Endothelial cell of umbilical vein (primary cell): Measurements from ENCODE around the gene MAP3K10. TPM values are rescaled to one million over a fixed set of nuclear protein-coding genes. Genes with fewer than 3 reads are reported as not detected.

Experiments used
- BruUV-seq: library from RNA; stranded (reverse); fragments of 400-500 nt; replicated peaks from 2 replicates; lab custom pipeline; 2021; lab: Mats Ljungman, UMichigan
- CTCF ChIA-PET: fragments of 300-600, 350-600 bp; sonication (Branson Sonifier 250); formaldehyde crosslinking; loops from one replicate; lab custom pipeline; 2021; ENCODE audit warnings: antibody characterized with exemption, inconsistent platforms; lab: Charles Lee
- POLR2A ChIA-PET: fragments of 300-600, 350-600 bp; sonication (Branson Sonifier 250); formaldehyde crosslinking; loops from one replicate; lab custom pipeline; 2021; ENCODE audit warnings: antibody characterized with exemption, inconsistent platforms; lab: Charles Lee
- DNase-seq: peaks from one replicate; pipeline ENCODE4 v3.0.0-alpha.2; 2011; ENCODE audit warnings: low read depth, low spot score
- FAIRE-seq: peaks from 2 replicates; lab custom pipeline; 2011; peaks lifted over from hg19 to GRCh38; lab: Jason Lieb, UNC
- H2AFZ ChIP-seq: 2 replicates; pipeline ENCODE4 v1.6.0; 2012; ENCODE audit warnings: low read depth, low read length, control low read depth, inconsistent platforms
- H3K27ac ChIP-seq: 2 replicates; pipeline ENCODE4 v1.5.1; 2011; ENCODE audit warnings: low read depth, mild to moderate bottlenecking, control low read depth, low read length, moderate library complexity; ENCODE audit not compliant: insufficient read depth
- H3K27me3 ChIP-seq, 2 experiments: 2 replicates each; pipeline versions ENCODE4 v1.6.0 to v1.6.1; 2011; ENCODE audit warnings: low read length in 2 of 2, mixed read lengths in 1 of 2; ENCODE audit not compliant: control insufficient read depth in 2 of 2, insufficient read depth in 2 of 2
- H3K36me3 ChIP-seq, 2 experiments: 2 replicates in 1 of 2; 3 replicates in 1 of 2; pipeline ENCODE4 v1.5.1; 2011; ENCODE audit warnings: low read length in 2 of 2, mild to moderate bottlenecking in 1 of 2, moderate library complexity in 1 of 2; ENCODE audit not compliant: control insufficient read depth in 2 of 2, insufficient read depth in 2 of 2; ENCODE audit errors: extremely low read depth in 1 of 2
- H3K4me1 ChIP-seq: 3 replicates; pipeline ENCODE4 v1.5.1; 2011; ENCODE audit warnings: mild to moderate bottlenecking, low read length; ENCODE audit not compliant: control insufficient read depth, insufficient read depth; ENCODE audit errors: extremely low read depth
- H3K4me2 ChIP-seq: 2 replicates; pipeline ENCODE4 v1.6.1; 2011; ENCODE audit warnings: low read length, control low read depth, mixed read lengths; ENCODE audit not compliant: insufficient read depth
- H3K4me3 ChIP-seq, 3 experiments: fragments of 200-600 bp in 1 of 3; sonication (generic), shearing (Covaris generic) in 1 of 3; replicated peaks in 1 of 3; 2 replicates each; pipeline ENCODE4 v1.5.1; 2011 to 2016; ENCODE audit warnings: control low read depth in 3 of 3, low read length in 3 of 3, mild to moderate bottlenecking in 2 of 3, inconsistent platforms in 1 of 3, low read depth in 1 of 3, moderate library complexity in 1 of 3; ENCODE audit not compliant: insufficient read depth in 1 of 3
- H3K79me2 ChIP-seq: 2 replicates; pipeline ENCODE4 v1.6.0; 2012; ENCODE audit warnings: low read length, inconsistent platforms; ENCODE audit not compliant: control insufficient read depth, insufficient read depth
- H3K9ac ChIP-seq: replicated peaks from 2 replicates; pipeline ENCODE3; 2011; ENCODE audit warnings: low read length, control low read depth; ENCODE audit not compliant: insufficient read depth; ENCODE audit errors: extremely low read depth
- H3K9me1 ChIP-seq: replicated peaks from 3 replicates; pipeline ENCODE4 v1.6.0; 2011; ENCODE audit warnings: mild to moderate bottlenecking, low read length; ENCODE audit not compliant: control insufficient read depth, insufficient read depth; ENCODE audit errors: extremely low read depth
- H3K9me3 ChIP-seq: replicated peaks from 2 replicates; pipeline ENCODE4 v1.5.1; 2012; ENCODE audit warnings: low read length, inconsistent platforms; ENCODE audit not compliant: control insufficient read depth, insufficient read depth
- H4K20me1 ChIP-seq: replicated peaks from 2 replicates; pipeline ENCODE3; 2011; ENCODE audit warnings: mild to moderate bottlenecking, low read length; ENCODE audit not compliant: control insufficient read depth, insufficient read depth; ENCODE audit errors: extremely low read depth
- CTCF ChIP-seq, 2 donors: IDR thresholded peaks; 1 replicate in 1 of 2; 2 replicates in 1 of 2; pipeline ENCODE4 v1.5.1; 2011; ENCODE audit warnings: low read length in 2 of 2, mild to moderate bottlenecking in 2 of 2, moderate library complexity in 2 of 2, control low read depth in 1 of 2, inconsistent platforms in 1 of 2, low read depth in 1 of 2; ENCODE audit not compliant: insufficient read depth in 1 of 2; ENCODE audit errors: extremely low read depth in 1 of 2
- EZH2 ChIP-seq: IDR thresholded peaks from 2 replicates; pipeline ENCODE4 v1.6.1; 2012; ENCODE audit warnings: borderline replicate concordance, low read depth, mild to moderate bottlenecking, moderate library complexity, low read length, inconsistent platforms; ENCODE audit not compliant: severe bottlenecking
- FOS ChIP-seq: IDR thresholded peaks from 2 replicates; pipeline ENCODE4 v1.6.1; 2011; ENCODE audit warnings: mild to moderate bottlenecking, low read length, moderate library complexity, borderline replicate concordance; ENCODE audit not compliant: insufficient read depth
- GATA2 ChIP-seq: IDR thresholded peaks from 2 replicates; pipeline ENCODE4 v1.7.0; 2011; ENCODE audit warnings: low read depth, mild to moderate bottlenecking, moderate library complexity, mixed read lengths, low read length; ENCODE audit not compliant: insufficient read length, insufficient read depth
- JUN ChIP-seq: IDR thresholded peaks from 2 replicates; pipeline ENCODE4 v1.6.1; 2011; ENCODE audit warnings: borderline replicate concordance, low read depth; ENCODE audit not compliant: insufficient read length, insufficient read depth
- MAX ChIP-seq: IDR thresholded peaks from 2 replicates; pipeline ENCODE4 v1.6.1; 2011; ENCODE audit not compliant: insufficient read depth, insufficient read length
- MYC ChIP-seq: IDR thresholded peaks from one replicate; pipeline ENCODE4 v1.6.1; 2011; ENCODE audit warnings: mild to moderate bottlenecking, low read depth, low read length
- POLR2A ChIP-seq: IDR thresholded peaks from 2 replicates; pipeline ENCODE4 v1.6.1; 2012; ENCODE audit warnings: low read depth, mild to moderate bottlenecking, control low read depth, low read length
- POLR2AphosphoS5 ChIP-seq: IDR thresholded peaks from 2 replicates; pipeline ENCODE4 v1.6.1; 2012; ENCODE audit warnings: low read depth, mild to moderate bottlenecking, control low read depth, low read length, moderate library complexity; ENCODE audit not compliant: insufficient read depth
- dilution Hi-C: fragments of 300-500 bp; cut with MboI; formaldehyde crosslinking; loops from one replicate; pipeline ENCODE4 v1.15.0; 2019; ENCODE audit warnings: low sequenced_read_pairs; ENCODE audit not compliant: extremely low pct_ligation_motif_present
- intact Hi-C: fragments of 100-400 bp; cut with micrococcal nuclease; formaldehyde crosslinking; loops from one replicate; pipeline ENCODE4 v1.10.0; 2022
- polyA plus RNA-seq, 4 experiments: library from polyadenylated mRNA; depleted of rRNA in 3 of 4; stranded (reverse) in 3 of 4; unstranded in 1 of 4; fragments of >200 nt; gene quantifications; 2 replicates each; pipeline versions ENCODE4 v1.2.1 to v1.2.3, GENCODE V29; 2011 to 2012; ENCODE audit warnings: missing spikeins in 1 of 4
- total RNA-seq: library from RNA; stranded (reverse); gene quantifications from 2 replicates; pipeline ENCODE4 v1.2.3, GENCODE V29; 2021

Gene MAP3K10
- total and polyA plus RNA-seq, 2 donors (not counting 3 experiments of a cell fraction or from before 2014, with no cell fraction given), result 6.3 to 19.4 TPM

DNA sequence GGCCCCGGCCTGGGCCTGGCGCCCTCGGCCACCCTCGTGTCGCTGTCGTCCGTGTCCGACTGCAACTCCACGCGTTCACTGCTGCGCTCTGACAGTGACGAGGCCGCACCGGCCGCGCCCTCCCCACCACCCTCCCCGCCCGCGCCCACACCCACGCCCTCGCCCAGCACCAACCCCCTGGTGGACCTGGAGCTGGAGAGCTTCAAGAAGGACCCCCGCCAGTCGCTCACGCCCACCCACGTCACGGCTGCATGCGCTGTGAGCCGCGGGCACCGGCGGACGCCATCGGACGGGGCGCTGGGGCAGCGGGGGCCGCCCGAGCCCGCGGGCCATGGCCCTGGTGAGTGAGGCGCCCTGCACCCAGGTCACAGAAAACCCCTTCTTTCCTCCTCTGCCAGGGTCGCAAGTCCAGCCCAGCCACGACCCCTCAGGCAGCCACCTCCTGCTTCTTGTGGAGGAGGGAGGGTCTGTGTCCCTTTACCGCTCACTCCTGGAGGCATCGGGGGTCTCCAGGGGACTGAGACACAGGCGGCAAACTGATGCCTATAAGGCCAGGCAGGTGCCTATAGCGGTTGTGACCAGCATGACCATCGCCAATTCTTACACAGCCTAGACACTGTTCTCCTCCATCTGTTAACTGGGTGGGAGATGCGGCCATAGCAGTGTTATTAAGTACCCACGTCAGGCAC, 22.8 kb downstream of the MAP3K10 start:
- intact Hi-C loops (no loop called here), dilution Hi-C loops (no loop called here)
- no peak overlapping the region for H3K9ac ChIP-seq
- FAIRE-seq (no peak), DNase-seq (no peak)
- ChIA-PET POLR2A (interaction anchor here (0.6 kb wide), 1 partner anchor 23 kb away, joined by 5 read pairs; no protein-coding TSS in a partner anchor), CTCF (no interaction called here)
- H2AFZ ChIP-seq, result no peak overlapping the region
- no peak overlapping the region for H3K4me3 ChIP-seq
- TF ChIP-seq JUN (no peak), MAX (no peak), CTCF (IDR thresholded peaks at IDR 0.05; ENCODE audit: extremely low read depth in 1 of 2, insufficient read depth in 1 of 2, low read depth in 1 of 2, low read length in 2 of 2) (no peak), FOS (no peak), MYC (no peak), POLR2A (no peak), POLR2AphosphoS5 (no peak), GATA2 (no peak), EZH2 (no peak)
- BruUV-seq, result no TSS peak
- no peak overlapping the region for H3K4me2 ChIP-seq
- no peaks in the 10 kb centered on the region for H4K20me1 ChIP-seq
- H3K4me1 ChIP-seq, result no peaks in the 10 kb centered on the region
- peaks cover 18% of the 10 kb centered on the region in 2 experiments for H3K27me3 ChIP-seq
- H3K36me3 ChIP-seq, result no peaks in the 10 kb centered on the region
- H3K9me3 ChIP-seq, result no peaks in the 10 kb centered on the region
- H3K27ac ChIP-seq, result no peak overlapping the region
- no peaks in the 10 kb centered on the region for H3K9me1 ChIP-seq
- H3K79me2 ChIP-seq, result no peaks in the 10 kb centered on the region
